ENCODE data around the gene TMEM100. TPM values are rescaled to one million over a fixed set of nuclear protein-coding genes. Genes with fewer than 3 reads are reported as not detected.

Gene TMEM100
- polyA plus RNA-seq, 3 donors, result not detected

Other genes starting within 250 kb of the TMEM100 start
- gene SMIM36, start 211.4 kb downstream of the TMEM100 start, polyA plus RNA-seq, result not detected
- gene PCTP, start 28.2 kb upstream of the TMEM100 start, polyA plus RNA-seq, result 10 to 100 TPM; 16.5 to 54.2 (median 35.4) TPM

All from CD14-positive monocyte (primary cell).